H1 (cell line): Measurements from ENCODE around the gene ELL. TPM values are rescaled to one million over a fixed set of nuclear protein-coding genes. Genes with fewer than 3 reads are reported as not detected.

Experiments
- KDM4A ChIP-seq: IDR thresholded peaks from one replicate; pipeline ENCODE4 v1.7.1; 2012; ENCODE audit warnings: low read depth, mild to moderate bottlenecking, moderate library complexity, low read length, inconsistent platforms; ENCODE audit not compliant: severe bottlenecking
- polyA plus RNA-seq, 7 experiments: library from polyadenylated mRNA; depleted of rRNA in 3 of 7; stranded (reverse) in 5 of 7; unstranded in 2 of 7; fragments of >200 nt in 5 of 7; fragments of 200-250 nt in 2 of 7; gene quantifications; 1 replicate in 5 of 7; 2 replicates in 1 of 7; 4 replicates in 1 of 7; pipeline versions ENCODE4 v1.2.1 to v1.2.3, GENCODE V29; 2011 to 2013; ENCODE audit warnings: missing spikeins in 2 of 7, mixed read lengths in 2 of 7
- total RNA-seq: library from RNA; stranded (reverse); fragmentation: NEBNext Ultra II Directional; extraction: Animal tissue kit (Norgen Biotek cat#: 25700); gene quantifications from 2 replicates; pipeline ENCODE4 v1.2.1, GENCODE V29; 2021

Gene ELL
- total and polyA plus RNA-seq, 2 of the 8 experiments (the other 6 are each of a cell fraction or from before 2014, with no cell fraction given) = 5.2 to 10.5 TPM

DNA sequence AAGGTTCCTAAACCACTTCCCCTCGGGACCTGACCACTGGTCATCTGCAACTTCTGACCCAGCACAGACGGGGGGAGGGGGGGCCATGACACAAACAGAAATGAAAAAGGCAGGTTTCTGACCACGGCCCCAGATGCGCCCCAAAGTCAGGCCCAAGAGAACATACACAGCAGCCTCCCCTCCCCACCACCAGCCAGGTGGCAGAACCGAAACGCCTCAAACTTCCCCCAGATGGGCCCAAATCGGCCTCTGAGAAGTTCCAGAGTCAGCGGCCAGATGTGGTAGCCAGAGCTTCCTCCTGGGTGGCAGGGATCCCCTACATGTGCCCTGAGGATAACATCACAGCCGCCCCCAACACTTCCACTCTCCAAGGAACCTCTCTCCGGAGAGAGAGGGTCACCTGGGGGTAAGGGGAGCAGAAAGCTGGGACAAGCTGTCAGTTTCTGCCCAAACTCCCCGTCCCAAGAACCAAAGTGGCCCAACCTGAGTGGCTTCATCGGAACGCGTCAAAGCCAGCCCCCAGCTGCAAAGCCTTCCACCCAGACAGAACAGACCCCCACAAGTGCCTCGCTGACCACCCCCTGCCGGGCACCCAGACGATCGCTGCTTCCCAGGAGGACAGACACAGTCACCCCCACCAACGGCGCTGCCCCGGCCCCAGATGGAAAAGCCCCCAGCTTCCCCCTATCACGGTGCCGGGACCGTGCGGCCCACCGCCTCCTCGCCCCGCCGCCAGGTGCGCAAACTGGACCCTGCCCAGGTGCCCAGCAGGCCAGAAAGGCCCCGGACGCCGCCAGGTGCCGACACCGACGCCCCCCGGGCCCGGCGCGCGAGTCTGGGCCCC lies 800 bp downstream of the ELL start (continued):
- no peak for TF ChIP-seq KDM4A
